ENCODE measurements around the gene EPN2. TPM values are rescaled to one million over a fixed set of nuclear protein-coding genes. Genes with fewer than 3 reads are reported as not detected.

Gene EPN2
- total and polyA plus RNA-seq, 10 of the 15 experiments (the other 5 are each of a cell fraction or from before 2014, with no cell fraction given): 0.26 to 8.4 (median 4.7) TPM

GRCh38 chr17:19362277-19363113 lies 125.3 kb downstream of the EPN2 start, which contains the start of gene B9D1 (continued):
- TF ChIP-seq MYC (IDR thresholded peaks at IDR 0.05; ENCODE audit: insufficient read depth, insufficient read length, insufficient replicate concordance, low read length, severe bottlenecking) (peak; percentile 49), TCF3 (IDR thresholded peaks at IDR 0.05; ENCODE audit: borderline replicate concordance, insufficient read depth, low read depth, low read length) (0 out of 2 replicates have a peak, but pooled peaks have one; percentile 64), GATAD2B (conservative IDR thresholded peaks at IDR 0.05; ENCODE audit: low read depth) (peak; percentile 57; the same call in 1 of the 2 replicates), EGR1 (IDR thresholded peaks at IDR 0.05; ENCODE audit: borderline replicate concordance in 1 of 2, low read depth in 2 of 2, low read length in 2 of 2) (no peak), SP1 (IDR thresholded peaks at IDR 0.05; ENCODE audit: low read depth, low read length) (peak; percentile 14), TCF12 (IDR thresholded peaks at IDR 0.05; ENCODE audit: low read depth, low read length) (0 out of 2 replicates have a peak, but pooled peaks have one; percentile 54), PML (IDR thresholded peaks at IDR 0.05; ENCODE audit: low read length) (no peak), POLR2A (IDR thresholded peaks at IDR 0.05; ENCODE audit: low read depth, low read length) (peak; percentile 53), ZNF687 (IDR thresholded peaks at IDR 0.05) (0 out of 2 replicates have a peak, but pooled peaks have one; percentile 12), CREB1 (IDR thresholded peaks at IDR 0.05; ENCODE audit: low read depth) (peak; percentile 85), YY1 (IDR thresholded peaks at IDR 0.05; ENCODE audit: low read depth, low read length) (peak; percentile 55; the same call in 1 of the 2 replicates)
- TF ChIP-seq, protein P1, sequence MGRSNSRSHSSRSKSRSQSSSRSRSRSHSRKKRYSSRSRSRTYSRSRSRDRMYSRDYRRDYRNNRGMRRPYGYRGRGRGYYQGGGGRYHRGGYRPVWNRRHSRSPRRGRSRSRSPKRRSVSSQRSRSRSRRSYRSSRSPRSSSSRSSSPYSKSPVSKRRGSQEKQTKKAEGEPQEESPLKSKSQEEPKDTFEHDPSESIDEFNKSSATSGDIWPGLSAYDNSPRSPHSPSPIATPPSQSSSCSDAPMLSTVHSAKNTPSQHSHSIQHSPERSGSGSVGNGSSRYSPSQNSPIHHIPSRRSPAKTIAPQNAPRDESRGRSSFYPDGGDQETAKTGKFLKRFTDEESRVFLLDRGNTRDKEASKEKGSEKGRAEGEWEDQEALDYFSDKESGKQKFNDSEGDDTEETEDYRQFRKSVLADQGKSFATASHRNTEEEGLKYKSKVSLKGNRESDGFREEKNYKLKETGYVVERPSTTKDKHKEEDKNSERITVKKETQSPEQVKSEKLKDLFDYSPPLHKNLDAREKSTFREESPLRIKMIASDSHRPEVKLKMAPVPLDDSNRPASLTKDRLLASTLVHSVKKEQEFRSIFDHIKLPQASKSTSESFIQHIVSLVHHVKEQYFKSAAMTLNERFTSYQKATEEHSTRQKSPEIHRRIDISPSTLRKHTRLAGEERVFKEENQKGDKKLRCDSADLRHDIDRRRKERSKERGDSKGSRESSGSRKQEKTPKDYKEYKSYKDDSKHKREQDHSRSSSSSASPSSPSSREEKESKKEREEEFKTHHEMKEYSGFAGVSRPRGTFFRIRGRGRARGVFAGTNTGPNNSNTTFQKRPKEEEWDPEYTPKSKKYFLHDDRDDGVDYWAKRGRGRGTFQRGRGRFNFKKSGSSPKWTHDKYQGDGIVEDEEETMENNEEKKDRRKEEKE (IDR thresholded peaks at IDR 0.05): no peak

All from GM12878 (cell line).